Measurements from ENCODE around the gene DLX1.

- TF ChIP-seq, protein P1, sequence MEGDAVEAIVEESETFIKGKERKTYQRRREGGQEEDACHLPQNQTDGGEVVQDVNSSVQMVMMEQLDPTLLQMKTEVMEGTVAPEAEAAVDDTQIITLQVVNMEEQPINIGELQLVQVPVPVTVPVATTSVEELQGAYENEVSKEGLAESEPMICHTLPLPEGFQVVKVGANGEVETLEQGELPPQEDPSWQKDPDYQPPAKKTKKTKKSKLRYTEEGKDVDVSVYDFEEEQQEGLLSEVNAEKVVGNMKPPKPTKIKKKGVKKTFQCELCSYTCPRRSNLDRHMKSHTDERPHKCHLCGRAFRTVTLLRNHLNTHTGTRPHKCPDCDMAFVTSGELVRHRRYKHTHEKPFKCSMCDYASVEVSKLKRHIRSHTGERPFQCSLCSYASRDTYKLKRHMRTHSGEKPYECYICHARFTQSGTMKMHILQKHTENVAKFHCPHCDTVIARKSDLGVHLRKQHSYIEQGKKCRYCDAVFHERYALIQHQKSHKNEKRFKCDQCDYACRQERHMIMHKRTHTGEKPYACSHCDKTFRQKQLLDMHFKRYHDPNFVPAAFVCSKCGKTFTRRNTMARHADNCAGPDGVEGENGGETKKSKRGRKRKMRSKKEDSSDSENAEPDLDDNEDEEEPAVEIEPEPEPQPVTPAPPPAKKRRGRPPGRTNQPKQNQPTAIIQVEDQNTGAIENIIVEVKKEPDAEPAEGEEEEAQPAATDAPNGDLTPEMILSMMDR (conservative IDR thresholded peaks at IDR 0.05; ENCODE audit: low read depth in 2 of 2) = no peak
- TF ChIP-seq ZNF114 (CRISPR knock-in tag; IDR thresholded peaks at IDR 0.05) (no peak), JUNB (IDR thresholded peaks at IDR 0.05; ENCODE audit: unreplicated experiment) (no peak), POLR2AphosphoS5 (IDR thresholded peaks at IDR 0.05; ENCODE audit: low read depth) (no peak), EZH2 (IDR thresholded peaks at IDR 0.05; ENCODE audit: low read depth, unreplicated experiment) (peak; percentile 89), EZH2phosphoT487 (IDR thresholded peaks at IDR 0.05; ENCODE audit: unreplicated experiment) (peak; percentile 97), REST (IDR thresholded peaks at IDR 0.05; ENCODE audit: unreplicated experiment) (no peak), CREB1 (CRISPR knock-in tag; IDR thresholded peaks at IDR 0.05; ENCODE audit: low read depth) (no peak), STAT1 (IDR thresholded peaks at IDR 0.05; ENCODE audit: unreplicated experiment) (no peak), ETS1 (IDR thresholded peaks at IDR 0.05) (no peak), NANOG (IDR thresholded peaks at IDR 0.05; ENCODE audit: borderline replicate concordance) (no peak), ZNF331 (CRISPR knock-in tag; IDR thresholded peaks at IDR 0.05; ENCODE audit: low read depth) (no peak)
- TF ChIP-seq, protein P2, sequence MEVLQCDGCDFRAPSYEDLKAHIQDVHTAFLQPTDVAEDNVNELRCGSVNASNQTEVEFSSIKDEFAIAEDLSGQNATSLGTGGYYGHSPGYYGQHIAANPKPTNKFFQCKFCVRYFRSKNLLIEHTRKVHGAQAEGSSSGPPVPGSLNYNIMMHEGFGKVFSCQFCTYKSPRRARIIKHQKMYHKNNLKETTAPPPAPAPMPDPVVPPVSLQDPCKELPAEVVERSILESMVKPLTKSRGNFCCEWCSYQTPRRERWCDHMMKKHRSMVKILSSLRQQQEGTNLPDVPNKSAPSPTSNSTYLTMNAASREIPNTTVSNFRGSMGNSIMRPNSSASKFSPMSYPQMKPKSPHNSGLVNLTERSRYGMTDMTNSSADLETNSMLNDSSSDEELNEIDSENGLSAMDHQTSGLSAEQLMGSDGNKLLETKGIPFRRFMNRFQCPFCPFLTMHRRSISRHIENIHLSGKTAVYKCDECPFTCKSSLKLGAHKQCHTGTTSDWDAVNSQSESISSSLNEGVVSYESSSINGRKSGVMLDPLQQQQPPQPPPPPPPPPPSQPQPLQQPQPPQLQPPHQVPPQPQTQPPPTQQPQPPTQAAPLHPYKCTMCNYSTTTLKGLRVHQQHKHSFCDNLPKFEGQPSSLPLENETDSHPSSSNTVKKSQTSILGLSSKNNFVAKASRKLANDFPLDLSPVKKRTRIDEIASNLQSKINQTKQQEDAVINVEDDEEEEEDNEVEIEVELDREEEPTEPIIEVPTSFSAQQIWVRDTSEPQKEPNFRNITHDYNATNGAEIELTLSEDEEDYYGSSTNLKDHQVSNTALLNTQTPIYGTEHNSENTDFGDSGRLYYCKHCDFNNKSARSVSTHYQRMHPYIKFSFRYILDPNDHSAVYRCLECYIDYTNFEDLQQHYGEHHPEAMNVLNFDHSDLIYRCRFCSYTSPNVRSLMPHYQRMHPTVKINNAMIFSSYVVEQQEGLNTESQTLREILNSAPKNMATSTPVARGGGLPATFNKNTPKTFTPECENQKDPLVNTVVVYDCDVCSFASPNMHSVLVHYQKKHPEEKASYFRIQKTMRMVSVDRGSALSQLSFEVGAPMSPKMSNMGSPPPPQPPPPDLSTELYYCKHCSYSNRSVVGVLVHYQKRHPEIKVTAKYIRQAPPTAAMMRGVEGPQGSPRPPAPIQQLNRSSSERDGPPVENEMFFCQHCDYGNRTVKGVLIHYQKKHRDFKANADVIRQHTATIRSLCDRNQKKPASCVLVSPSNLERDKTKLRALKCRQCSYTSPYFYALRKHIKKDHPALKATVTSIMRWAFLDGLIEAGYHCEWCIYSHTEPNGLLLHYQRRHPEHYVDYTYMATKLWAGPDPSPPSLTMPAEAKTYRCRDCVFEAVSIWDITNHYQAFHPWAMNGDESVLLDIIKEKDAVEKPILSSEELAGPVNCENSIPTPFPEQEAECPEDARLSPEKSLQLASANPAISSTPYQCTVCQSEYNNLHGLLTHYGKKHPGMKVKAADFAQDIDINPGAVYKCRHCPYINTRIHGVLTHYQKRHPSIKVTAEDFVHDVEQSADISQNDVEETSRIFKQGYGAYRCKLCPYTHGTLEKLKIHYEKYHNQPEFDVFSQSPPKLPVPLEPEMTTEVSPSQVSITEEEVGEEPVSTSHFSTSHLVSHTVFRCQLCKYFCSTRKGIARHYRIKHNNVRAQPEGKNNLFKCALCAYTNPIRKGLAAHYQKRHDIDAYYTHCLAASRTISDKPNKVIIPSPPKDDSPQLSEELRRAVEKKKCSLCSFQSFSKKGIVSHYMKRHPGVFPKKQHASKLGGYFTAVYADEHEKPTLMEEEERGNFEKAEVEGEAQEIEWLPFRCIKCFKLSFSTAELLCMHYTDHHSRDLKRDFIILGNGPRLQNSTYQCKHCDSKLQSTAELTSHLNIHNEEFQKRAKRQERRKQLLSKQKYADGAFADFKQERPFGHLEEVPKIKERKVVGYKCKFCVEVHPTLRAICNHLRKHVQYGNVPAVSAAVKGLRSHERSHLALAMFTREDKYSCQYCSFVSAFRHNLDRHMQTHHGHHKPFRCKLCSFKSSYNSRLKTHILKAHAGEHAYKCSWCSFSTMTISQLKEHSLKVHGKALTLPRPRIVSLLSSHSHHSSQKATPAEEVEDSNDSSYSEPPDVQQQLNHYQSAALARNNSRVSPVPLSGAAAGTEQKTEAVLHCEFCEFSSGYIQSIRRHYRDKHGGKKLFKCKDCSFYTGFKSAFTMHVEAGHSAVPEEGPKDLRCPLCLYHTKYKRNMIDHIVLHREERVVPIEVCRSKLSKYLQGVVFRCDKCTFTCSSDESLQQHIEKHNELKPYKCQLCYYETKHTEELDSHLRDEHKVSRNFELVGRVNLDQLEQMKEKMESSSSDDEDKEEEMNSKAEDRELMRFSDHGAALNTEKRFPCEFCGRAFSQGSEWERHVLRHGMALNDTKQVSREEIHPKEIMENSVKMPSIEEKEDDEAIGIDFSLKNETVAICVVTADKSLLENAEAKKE (CRISPR knock-in tag; IDR thresholded peaks at IDR 0.05) = no peak
These were observed 2.2 kb upstream of the DLX1 start for GRCh38 chr2:172082944-172083627.

Data from GM23338 (cell line).